ENCODE results near the gene RABGAP1.

- TF ChIP-seq CTCF (conservative IDR thresholded peaks at IDR 0.05) (no peak), EZH2 (IDR thresholded peaks at IDR 0.05; ENCODE audit: low read depth) (no peak)
Measured at GRCh38 chr9:122940454-122940748, 419 bp upstream of the RABGAP1 start.
